Smooth muscle cell (in vitro differentiated cells): ENCODE data around the gene FOXF2. TPM values are rescaled to one million over a fixed set of nuclear protein-coding genes. Genes with fewer than 3 reads are reported as not detected.

Experiments
- DNase-seq: peaks from one replicate; lab custom pipeline; 2025; ENCODE audit not compliant: unreplicated experiment; lab: John Stamatoyannopoulos, UW
- H2AFZ ChIP-seq: fragments of 200-600 bp; sonication (generic); 2 replicates; pipeline ENCODE4 v1.6.0; 2016; ENCODE audit warnings: antibody characterized with exemption, low read depth, mild to moderate bottlenecking
- H3F3A ChIP-seq: fragments of 200-600 bp; sonication (generic); 2 replicates; pipeline ENCODE4 v1.6.0; 2017; ENCODE audit warnings: antibody characterized with exemption, low read depth
- H3K27ac ChIP-seq: fragments of 200-600 bp; sonication (generic); 2 replicates; pipeline ENCODE4 v1.5.1; 2016; ENCODE audit warnings: low read depth, mild to moderate bottlenecking
- H3K27me3 ChIP-seq: fragments of 200-600 bp; sonication (generic); 2 replicates; pipeline ENCODE4 v1.6.1; 2016; ENCODE audit warnings: low read depth, mild to moderate bottlenecking
- H3K36me3 ChIP-seq: fragments of 200-600 bp; sonication (generic); 2 replicates; pipeline ENCODE4 v1.5.1; 2016; ENCODE audit warnings: low read depth
- H3K4me1 ChIP-seq: fragments of 200-600 bp; sonication (generic); 2 replicates; pipeline ENCODE4 v1.5.1; 2016; ENCODE audit warnings: low read depth
- H3K4me2 ChIP-seq: fragments of 200-600 bp; sonication (generic); 2 replicates; pipeline ENCODE4 v1.6.0; 2016; ENCODE audit warnings: mild to moderate bottlenecking
- H3K4me3 ChIP-seq: fragments of 200-600 bp; sonication (generic); 2 replicates; pipeline ENCODE4 v1.5.1; 2016; ENCODE audit warnings: mild to moderate bottlenecking
- H3K79me2 ChIP-seq: fragments of 200-600 bp; sonication (generic); 2 replicates; pipeline ENCODE4 v1.6.0; 2016; ENCODE audit warnings: low read depth, mild to moderate bottlenecking
- H3K9ac ChIP-seq: fragments of 200-600 bp; sonication (generic); 2 replicates; pipeline ENCODE4 v1.6.0; 2016; ENCODE audit warnings: low read depth
- H3K9me3 ChIP-seq: fragments of 200-600 bp; sonication (generic); replicated peaks from 2 replicates; pipeline ENCODE4 v1.5.1; 2016; ENCODE audit warnings: low read depth
- H4K20me1 ChIP-seq: fragments of 200-600 bp; sonication (generic); 2 replicates; pipeline ENCODE4 v1.6.0; 2016; ENCODE audit warnings: low read depth
- CTCF ChIP-seq: fragments of 200-600 bp; sonication (generic); IDR thresholded peaks from 2 replicates; pipeline ENCODE4 v1.5.1; 2017; ENCODE audit warnings: borderline replicate concordance, mild to moderate bottlenecking, antibody characterized with exemption; ENCODE audit not compliant: insufficient read depth, poor library complexity, severe bottlenecking
- WGBS: methylation state at CpG from one replicate; pipeline ENCODE4 v1.1.7; 2016; ENCODE audit warnings: low lambda C conversion rate; 5-methylcytosine and 5-hydroxymethylcytosine counted together
- polyA plus RNA-seq: library from polyadenylated mRNA; unstranded; fragments of >200 nt; fragmentation: Nextera tagmentation; extraction: Ambion mirVana; gene quantifications from 2 replicates; pipeline ENCODE4 v1.2.1, GENCODE V29; 2016
- total RNA-seq: library from RNA; depleted of rRNA; stranded (reverse); fragments of >200 nt; gene quantifications from 2 replicates; pipeline ENCODE4 v1.2.3, GENCODE V29; 2014

The FOXF2 gene
- total and polyA plus RNA-seq, 2 experiments from 2014 or later, result 3.5 to 4.8 TPM

- Histone ChIP-seq H3K4me2 (peak overlapping the region; percentile 94), H2AFZ (no peak overlapping the region), H3K9ac (no peak overlapping the region), H3K36me3 (no peaks in the 10 kb centered on the region), H3K79me2 (no peaks in the 10 kb centered on the region), H3F3A (peaks cover 3% of the 10 kb centered on the region), H3K27me3 (peaks cover 94% of the 10 kb centered on the region), H3K27ac (no peak overlapping the region), H3K4me3 (peak overlapping the region; percentile 57), H4K20me1 (peaks cover 24% of the 10 kb centered on the region), H3K4me1 (peaks cover 21% of the 10 kb centered on the region), H3K9me3 (no peaks in the 10 kb centered on the region)
- WGBS, result 11% methylated on average over 26 of the region's 30 CpGs
- TF ChIP-seq CTCF, result no peak
- DNase-seq, result no peak
Observed at GRCh38 chr6:1390946-1391799, 1.8 kb downstream of the FOXF2 start.

DNA sequence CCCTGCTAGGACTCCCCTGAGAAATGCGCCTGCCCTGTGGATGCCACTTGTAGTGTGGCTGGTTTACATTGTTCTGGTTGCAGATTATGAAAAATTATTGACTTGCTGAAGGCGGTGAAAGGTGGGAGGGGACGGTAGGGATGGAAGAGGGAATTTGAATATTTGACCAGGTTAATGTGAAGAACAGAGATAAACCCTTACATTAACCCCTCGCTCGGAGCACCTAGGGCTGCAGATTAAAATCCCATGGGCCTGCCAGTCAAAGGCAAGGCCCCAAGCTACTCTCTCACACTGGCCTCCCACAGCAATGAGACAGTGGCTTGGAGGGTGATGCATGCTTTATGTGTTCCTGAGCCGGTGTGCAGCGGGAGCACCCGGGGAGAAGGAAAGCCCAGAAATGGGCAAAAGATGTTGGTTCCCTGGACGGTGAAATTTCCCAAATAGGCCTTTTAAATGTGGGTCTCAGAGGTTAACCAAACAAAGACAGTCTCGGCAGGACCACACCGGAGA, 2.5 kb downstream of the FOXF2 start:
- H3K9ac ChIP-seq, result no peak overlapping the region
- H3K4me1 ChIP-seq, result peaks cover 21% of the 10 kb centered on the region
- peaks cover 3% of the 10 kb centered on the region for H3F3A ChIP-seq
- no peaks in the 10 kb centered on the region for H3K36me3 ChIP-seq
- H3K27ac ChIP-seq, result no peak overlapping the region
- DNase-seq, result no peak
- H2AFZ ChIP-seq, result no peak overlapping the region
- peaks cover 93% of the 10 kb centered on the region for H3K27me3 ChIP-seq
- H4K20me1 ChIP-seq, result peaks cover 24% of the 10 kb centered on the region
- no peaks in the 10 kb centered on the region for H3K9me3 ChIP-seq
- no peaks in the 10 kb centered on the region for H3K79me2 ChIP-seq
- no peak for TF ChIP-seq CTCF
- peak overlapping the region; percentile 94 for H3K4me2 ChIP-seq
- peak overlapping the region; percentile 57 for H3K4me3 ChIP-seq
- WGBS, result 47% methylated on average over 11 of the region's 11 CpGs

DNA sequence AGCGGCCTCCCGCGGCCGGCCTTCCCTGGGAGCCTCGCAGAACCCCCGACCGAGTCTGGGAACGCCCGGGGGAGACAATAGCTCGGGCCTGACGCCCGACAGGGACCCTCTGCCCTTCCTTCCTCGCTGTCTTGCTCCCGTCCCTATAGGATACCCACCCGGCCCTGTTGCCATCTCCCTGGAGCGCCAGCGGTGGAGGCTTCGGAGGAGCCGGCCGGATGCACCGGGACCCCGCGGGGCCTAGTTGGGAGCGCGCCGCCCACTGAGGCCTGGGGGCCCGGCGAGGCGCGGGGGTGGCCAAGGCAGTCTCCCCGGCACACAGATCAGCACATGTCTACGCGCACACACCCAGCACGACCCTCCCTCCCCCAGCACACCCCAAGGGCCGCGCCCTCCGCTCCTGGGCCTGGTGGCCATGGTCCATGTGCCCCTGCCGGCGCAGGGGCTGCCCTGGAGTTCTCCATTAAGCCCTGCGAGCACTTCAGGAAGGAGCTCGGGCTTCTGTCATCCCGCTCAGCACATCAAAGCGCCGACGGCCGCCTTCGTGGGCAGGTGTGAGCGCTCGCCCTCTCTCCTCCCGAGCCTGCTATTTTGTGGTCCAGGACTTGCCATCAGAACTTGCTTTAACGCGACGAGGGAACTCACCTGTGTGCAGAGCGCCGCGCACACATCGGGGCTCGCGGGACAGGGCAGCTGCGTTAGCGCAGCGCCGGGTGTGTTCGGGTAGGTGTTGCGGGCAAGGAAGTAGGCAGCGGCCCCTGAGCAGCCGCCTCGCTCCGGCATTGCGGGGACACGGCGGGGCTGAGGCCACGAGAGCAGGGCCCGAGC, 3.7 kb downstream of the FOXF2 start:
- TF ChIP-seq CTCF, result no peak
- H3K79me2 ChIP-seq, result no peaks in the 10 kb centered on the region
- H3K4me2 ChIP-seq, result peak overlapping the region; percentile 82
- DNase-seq, result no peak
- H4K20me1 ChIP-seq, result peaks cover 24% of the 10 kb centered on the region
- 15% methylated on average over 58 of the region's 74 CpGs for WGBS
- H3K9me3 ChIP-seq, result no peaks in the 10 kb centered on the region
- no peaks in the 10 kb centered on the region for H3K36me3 ChIP-seq
- H3K9ac ChIP-seq, result no peak overlapping the region
- H3K4me1 ChIP-seq, result peaks cover 16% of the 10 kb centered on the region
- H3K27ac ChIP-seq, result no peak overlapping the region
- H3F3A ChIP-seq, result no peaks in the 10 kb centered on the region
- H3K27me3 ChIP-seq, result peaks cover 82% of the 10 kb centered on the region
- no peak overlapping the region for H2AFZ ChIP-seq
- peak overlapping the region; percentile 57 for H3K4me3 ChIP-seq
